GM12875 (cell line): ENCODE results near the gene ARL4D.
"Not testable (repeated sequence)": the region's sequence is repeated elsewhere in the genome, so short reads cannot be mapped to it uniquely, and the experiment has no call there.

Source experiments
- H3K4me3 ChIP-seq: one replicate; pipeline ENCODE4 v1.5.1; 2011; ENCODE audit warnings: low read depth, low read length, control low read depth
- TF ChIP-seq, protein P1 (sequence below): IDR thresholded peaks from 2 replicates; pipeline ENCODE4 v1.5.1; 2011; ENCODE audit warnings: low read depth, mild to moderate bottlenecking, control low read depth, inconsistent platforms, low read length, moderate library complexity, borderline replicate concordance; ENCODE audit not compliant: insufficient read depth

Gene ARL4D

DNA sequence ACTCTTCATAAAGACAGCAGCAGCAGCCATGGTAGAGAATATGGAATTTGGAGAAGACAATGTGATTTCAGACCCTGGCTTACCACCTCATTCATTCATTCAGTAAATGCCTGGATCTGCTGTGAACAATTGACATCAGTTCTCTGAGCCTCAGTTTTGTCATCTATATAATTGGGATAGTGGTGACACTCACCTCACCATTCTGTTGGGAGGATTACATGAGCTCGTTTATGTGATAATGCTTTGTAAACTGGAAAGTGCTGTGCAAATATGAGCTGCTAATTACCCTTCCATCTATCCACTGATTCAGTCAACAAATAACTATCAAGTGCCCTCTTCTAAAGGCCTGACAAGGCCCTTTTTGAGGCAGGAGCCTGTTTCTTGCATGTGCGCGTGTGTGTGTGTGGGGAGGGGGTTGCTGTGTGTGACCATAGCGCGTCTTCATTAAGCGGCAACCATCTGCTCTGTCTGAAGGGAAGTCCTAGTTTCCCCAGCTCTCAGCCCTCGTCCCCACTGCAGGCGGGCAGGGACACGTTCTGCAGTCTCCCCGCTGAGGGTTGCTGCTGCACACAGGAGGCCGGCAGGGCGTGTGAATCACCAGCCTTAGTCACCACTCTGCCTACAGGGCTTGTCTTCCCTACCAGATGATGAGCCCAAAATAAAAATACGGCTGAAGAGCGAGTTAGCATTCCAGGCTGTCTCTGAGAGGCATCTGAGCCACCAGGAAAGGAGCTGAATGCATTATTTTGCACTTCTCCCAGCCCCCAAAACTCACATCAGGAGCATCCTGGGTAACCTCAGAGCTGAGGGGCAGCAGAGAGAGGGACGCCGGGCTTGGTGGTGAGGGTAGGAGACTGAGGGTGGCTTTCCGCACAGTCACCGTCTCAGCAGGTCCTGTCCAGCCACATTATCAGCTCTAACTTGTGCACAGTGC is 19.9 kb downstream of the ARL4D start:
- no peak overlapping the region for H3K4me3 ChIP-seq
- TF ChIP-seq, protein P1, sequence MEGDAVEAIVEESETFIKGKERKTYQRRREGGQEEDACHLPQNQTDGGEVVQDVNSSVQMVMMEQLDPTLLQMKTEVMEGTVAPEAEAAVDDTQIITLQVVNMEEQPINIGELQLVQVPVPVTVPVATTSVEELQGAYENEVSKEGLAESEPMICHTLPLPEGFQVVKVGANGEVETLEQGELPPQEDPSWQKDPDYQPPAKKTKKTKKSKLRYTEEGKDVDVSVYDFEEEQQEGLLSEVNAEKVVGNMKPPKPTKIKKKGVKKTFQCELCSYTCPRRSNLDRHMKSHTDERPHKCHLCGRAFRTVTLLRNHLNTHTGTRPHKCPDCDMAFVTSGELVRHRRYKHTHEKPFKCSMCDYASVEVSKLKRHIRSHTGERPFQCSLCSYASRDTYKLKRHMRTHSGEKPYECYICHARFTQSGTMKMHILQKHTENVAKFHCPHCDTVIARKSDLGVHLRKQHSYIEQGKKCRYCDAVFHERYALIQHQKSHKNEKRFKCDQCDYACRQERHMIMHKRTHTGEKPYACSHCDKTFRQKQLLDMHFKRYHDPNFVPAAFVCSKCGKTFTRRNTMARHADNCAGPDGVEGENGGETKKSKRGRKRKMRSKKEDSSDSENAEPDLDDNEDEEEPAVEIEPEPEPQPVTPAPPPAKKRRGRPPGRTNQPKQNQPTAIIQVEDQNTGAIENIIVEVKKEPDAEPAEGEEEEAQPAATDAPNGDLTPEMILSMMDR: no peak

DNA sequence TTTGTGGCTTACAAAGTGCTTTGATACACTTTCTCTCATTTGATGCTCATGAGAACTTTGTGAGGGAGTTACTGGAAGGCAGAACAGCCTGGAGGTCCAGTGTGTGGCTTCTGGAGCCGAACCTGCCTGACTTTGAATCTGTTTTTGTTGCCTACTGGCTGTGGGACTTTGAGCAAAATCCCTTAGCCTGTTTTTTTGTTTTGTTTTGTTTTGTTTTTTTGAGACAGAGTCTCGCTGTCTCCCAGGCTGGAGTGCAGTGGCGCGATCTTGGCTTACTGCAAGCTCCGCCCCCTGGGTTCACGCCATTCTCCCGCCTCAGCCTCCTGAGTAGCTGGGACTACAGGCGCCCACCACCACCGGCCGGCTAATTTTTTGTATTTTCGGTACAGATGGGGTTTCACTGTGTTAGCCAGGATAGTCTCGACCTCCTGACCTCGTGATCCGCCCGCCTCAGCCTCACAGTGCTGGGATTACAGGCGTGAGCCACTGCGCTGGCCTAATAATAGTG is 20.6 kb downstream of the ARL4D start:
- H3K4me3 ChIP-seq: not testable (repeated sequence)

DNA sequence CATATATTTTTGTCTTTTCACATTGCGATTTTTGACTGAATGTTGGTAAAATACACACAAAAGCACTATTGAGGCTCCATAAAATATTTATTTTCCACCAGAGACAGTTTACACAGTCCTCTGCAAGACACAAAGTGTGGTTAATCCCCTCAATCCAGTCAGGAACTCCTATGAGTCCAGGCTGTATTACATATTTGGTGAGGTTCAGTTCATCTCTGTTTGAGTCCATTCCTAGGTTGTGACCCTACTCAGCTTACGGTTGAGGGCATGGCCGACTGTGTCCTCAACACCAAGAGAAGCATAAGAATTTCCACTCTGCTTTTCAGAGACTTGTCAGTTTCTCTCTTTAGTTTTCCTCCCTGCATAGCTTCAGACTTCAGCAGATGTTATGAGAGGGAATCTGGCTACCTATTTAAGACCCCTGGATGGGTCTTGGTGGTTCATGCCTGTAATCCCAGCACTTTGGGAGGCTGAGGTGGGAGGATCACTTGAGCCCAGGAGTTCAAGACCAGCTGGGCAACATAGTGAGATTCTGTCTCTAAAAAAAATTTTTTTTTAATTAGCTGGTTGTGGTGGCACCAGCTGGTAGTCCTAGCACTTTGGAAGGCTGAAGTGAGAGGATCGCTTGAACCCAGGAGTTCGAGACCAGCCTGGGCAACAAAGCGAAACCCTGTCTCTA is 25.1 kb downstream of the ARL4D start:
- no peak overlapping the region for H3K4me3 ChIP-seq

DNA sequence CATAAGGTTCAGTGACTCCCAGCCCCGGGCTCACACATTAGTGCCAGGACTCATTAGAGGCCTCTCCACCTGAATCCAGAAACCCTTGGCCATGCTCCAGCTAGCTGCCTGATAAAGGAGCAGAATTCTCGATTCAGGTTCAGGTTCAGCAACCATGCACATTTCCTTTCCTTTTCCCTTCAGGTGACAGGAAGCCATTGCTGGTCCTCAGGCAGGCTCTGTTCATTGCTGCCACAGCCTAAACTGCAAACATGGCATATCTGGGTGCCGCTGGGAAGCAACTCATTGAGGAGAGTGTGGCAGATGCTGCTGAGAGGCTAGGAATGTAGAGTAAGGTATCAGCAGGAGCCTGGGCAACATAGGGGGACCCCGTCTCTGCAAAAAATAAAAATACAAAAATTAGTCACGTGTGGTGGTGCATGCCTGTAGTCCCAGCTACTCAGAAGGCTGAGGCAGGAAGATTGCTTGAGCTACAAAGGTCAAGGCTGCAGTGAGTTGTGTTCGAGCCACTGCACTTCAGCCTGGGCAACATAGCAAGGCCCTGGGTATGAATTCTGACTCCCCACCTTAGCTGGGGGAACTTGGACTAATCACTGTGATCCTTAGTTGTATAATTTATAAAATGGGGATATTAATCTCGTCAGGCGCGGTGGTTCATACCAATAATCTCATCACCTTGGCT is 28.7 kb downstream of the ARL4D start:
- H3K4me3 ChIP-seq: no peak overlapping the region
- TF ChIP-seq, protein P1: no peak

More for the DNA sequence above, 25.1 kb downstream of the ARL4D start:
- TF ChIP-seq, protein P1: no peak

DNA sequence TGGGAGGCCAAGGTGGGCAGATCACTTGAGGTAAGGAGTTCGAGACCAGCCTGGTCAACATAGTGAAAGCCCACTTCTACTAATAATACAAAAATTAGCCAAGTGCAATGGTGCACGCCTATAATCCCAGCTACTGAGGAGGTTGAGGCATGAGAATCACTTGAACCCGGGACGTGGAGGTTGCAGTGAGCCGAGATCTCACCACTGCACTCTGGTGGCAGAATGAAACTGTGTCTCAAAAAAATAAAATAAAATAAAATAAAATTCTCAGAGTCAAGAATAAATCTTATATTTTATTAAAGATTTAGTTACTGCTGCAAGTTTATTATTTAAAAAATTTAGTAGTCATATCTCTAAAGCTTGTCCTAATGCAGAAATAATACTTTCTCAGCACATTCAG is 29.7 kb downstream of the ARL4D start:
- H3K4me3 ChIP-seq: no peak overlapping the region
- TF ChIP-seq, protein P1: 0 out of 2 replicates have a peak, but pooled peaks have one; percentile 16

DNA sequence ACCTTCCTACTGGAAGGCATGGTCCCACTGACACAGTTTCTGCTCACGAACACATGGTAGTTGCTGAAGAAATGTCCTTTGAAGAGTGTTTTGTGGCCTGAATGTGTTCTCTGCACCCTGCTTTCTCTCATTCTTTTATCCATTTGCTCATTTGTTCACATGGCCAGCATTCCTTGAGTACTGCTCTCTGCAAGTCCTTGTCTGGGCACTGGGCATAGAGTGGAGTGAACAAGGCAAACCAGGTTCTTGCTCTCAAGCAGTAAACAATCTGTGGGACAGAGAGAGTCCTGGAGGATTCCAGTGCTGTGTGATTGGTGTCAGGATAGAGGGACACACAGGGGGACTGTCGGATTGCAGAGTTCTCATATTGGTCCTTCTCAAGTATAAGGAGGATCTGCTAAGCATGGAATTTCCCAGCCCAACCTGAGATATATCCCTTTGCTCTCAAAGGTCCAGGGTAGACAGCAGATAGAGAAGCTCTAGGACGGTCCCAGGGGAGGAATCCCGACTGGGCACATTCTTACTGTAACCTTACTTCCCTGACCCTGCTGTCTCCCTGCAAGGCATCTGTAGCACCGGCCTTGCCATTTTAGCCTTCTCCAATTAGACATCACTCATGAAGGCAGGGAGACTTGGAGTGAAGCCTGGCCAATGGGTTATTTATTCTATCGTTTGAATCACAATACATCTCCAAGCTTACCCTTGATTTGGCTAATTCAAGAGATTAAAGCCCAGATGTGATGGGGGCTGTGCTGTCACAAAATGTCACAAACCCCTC is 32.3 kb downstream of the ARL4D start:
- TF ChIP-seq, protein P1: no peak
- H3K4me3 ChIP-seq: no peak overlapping the region
